Heart left ventricle (tissue), 13 donors: ENCODE results near the gene PRELID3B.
A peak's percentile ranks its signal among the peaks of the same experiment; 100 is the strongest.

Experiments
- CTCF ChIP-seq, 12 donors: fragments of 200-600 bp; sonication (generic) in 4 of 12; IDR thresholded peaks; one replicate each; pipeline versions ENCODE4 v1.5.0 to v1.8.0; 2018 to 2022; ENCODE audit warnings: antibody characterized with exemption in 12 of 12, mild to moderate bottlenecking in 5 of 12
- POLR2A ChIP-seq, 2 donors: fragments of 450-650 bp; IDR thresholded peaks; one replicate each; pipeline ENCODE4 v1.6.1; 2017; ENCODE audit warnings: antibody characterized with exemption in 2 of 2, mild to moderate bottlenecking in 2 of 2, moderate library complexity in 2 of 2
- donor health status: ischemic (EF 13 %, LVEDD 7.1; RV severe dilation, severe dysfunction).
- donor health status: DM: no; HTN: yes; CAD: no.
- donor health status: DM: no; HTN: no; CAD: no.
- donor health status: ischemic (EF 25% LVEDD 6.9; RV normal size, moderate dysfunction).
- donor health status: ischemic (EF 25% LVEDD 5.7; RV mildly dilated, moderate dysfunction).
- donor health status: ischemic (EF 35%, LVEDD 5.7; RV mildly dilated, moderate dysfunction).
- donor health status: nonischemic (EF 11% LVEDD 7.7; RV severe dilation, severe dysfunction).
- donor health status: DM: yes; HTN: yes; CAD: no.
- donor health status: PGD.
- donor health status: ischemic (EF 29% LVEDD 5.4; RV normal size, mild dysfunction).
- donor health status: nonischemic (EF 23%, LVEDD 6.1; RV moderate dilation, normal function).

DNA sequence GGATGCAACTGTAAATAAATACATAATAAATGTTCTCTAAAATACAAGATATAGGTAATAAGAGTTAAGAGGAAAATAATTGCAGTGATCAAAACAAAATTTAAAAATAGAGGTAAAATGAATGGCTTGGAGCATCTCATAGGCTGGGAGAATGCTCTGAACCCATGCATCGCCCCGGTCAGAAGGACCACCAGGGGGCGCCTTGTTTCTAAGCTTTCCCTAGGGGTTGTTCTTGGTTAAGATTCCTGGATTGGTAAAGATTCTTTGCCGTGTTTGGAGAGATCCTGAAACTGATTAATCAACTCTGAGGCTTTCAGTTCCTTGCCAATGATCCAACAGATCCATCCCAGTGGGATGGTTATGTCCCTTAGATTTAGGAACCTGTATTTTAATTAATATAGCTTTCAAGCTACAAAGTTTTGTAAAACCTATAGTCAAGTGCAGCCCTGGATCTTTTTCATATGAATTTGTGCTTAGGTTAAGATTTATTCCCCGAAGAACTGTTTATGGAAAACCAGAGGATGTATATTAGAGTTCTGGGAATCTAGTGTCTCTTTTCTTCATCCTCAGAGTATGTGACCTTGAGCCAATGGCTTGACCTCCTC is 45.3 kb upstream of the PRELID3B start:
- peak; percentile 85 to 98 (median 94) for TF ChIP-seq CTCF (IDR thresholded peaks at IDR 0.05)
- no peak for TF ChIP-seq POLR2A (IDR thresholded peaks at IDR 0.05)
